Type B pancreatic cell (in vitro differentiated cells): ENCODE results near the gene NPAS3. TPM values are rescaled to one million over a fixed set of nuclear protein-coding genes. Genes with fewer than 3 reads are reported as not detected.

Experiments
- DNase-seq: peaks from one replicate; pipeline ENCODE4 v3.0.0; 2021; ENCODE audit warnings: mixed read lengths; ENCODE audit not compliant: unreplicated experiment; ENCODE audit errors: extremely low spot score
- H3K27ac Mint-ChIP-seq: 2 replicates; pipeline ENCODE4 v1.8.0; 2021; ENCODE audit warnings: mild to moderate bottlenecking, mixed read lengths
- H3K27me3 Mint-ChIP-seq: 2 replicates; pipeline ENCODE4 v1.8.0; 2021; ENCODE audit warnings: mixed read lengths
- H3K36me3 Mint-ChIP-seq: 2 replicates; pipeline ENCODE4 v1.8.0; 2021; ENCODE audit warnings: mixed read lengths
- H3K4me1 Mint-ChIP-seq: one replicate; pipeline ENCODE4 v1.8.0; 2021; ENCODE audit warnings: mixed read lengths; ENCODE audit not compliant: unreplicated experiment
- H3K4me3 Mint-ChIP-seq: 2 replicates; pipeline ENCODE4 v1.8.0; 2021; ENCODE audit warnings: mild to moderate bottlenecking, mixed read lengths
- H3K9me3 Mint-ChIP-seq: 2 replicates; pipeline ENCODE4 v1.8.0; 2021; ENCODE audit warnings: mixed read lengths
- CTCF ChIP-seq: fragments of 200-600 bp; sonication (generic); conservative IDR thresholded peaks from 2 replicates; pipeline ENCODE4 v1.5.0; 2021; ENCODE audit warnings: antibody characterized with exemption, mild to moderate bottlenecking
- total RNA-seq: library from RNA; stranded (reverse); gene quantifications from 2 replicates; pipeline ENCODE4 v1.2.1, GENCODE V29; 2021; ENCODE audit warnings: low replicate concordance

NPAS3 gene
- total RNA-seq, 1 donor from 2014 or later = 8.7 TPM

- Mint-ChIP-seq H3K9me3 (no peaks in the 10 kb centered on the region), H3K36me3 (no peaks in the 10 kb centered on the region), H3K27me3 (no peaks in the 10 kb centered on the region), H3K27ac (no peak overlapping the region), H3K4me1 (peaks cover 6% of the 10 kb centered on the region), H3K4me3 (no peak overlapping the region)
- no peak for TF ChIP-seq CTCF
- DNase-seq = no peak
Observed at GRCh38 chr14:33369041-33369440, 430.4 kb downstream of the NPAS3 start.

- Mint-ChIP-seq H3K27ac (no peak overlapping the region), H3K9me3 (no peaks in the 10 kb centered on the region), H3K4me1 (no peaks in the 10 kb centered on the region), H3K4me3 (no peak overlapping the region), H3K36me3 (no peaks in the 10 kb centered on the region), H3K27me3 (no peaks in the 10 kb centered on the region)
- DNase-seq = no peak
- TF ChIP-seq CTCF = no peak
Observed at GRCh38 chr14:33369972-33370371, 431.3 kb downstream of the NPAS3 start.

GRCh38 chr14:33370426-33370825 lies 431.7 kb downstream of the NPAS3 start:
- H3K4me3 Mint-ChIP-seq = no peak overlapping the region
- no peak for TF ChIP-seq CTCF
- H3K27ac Mint-ChIP-seq = no peak overlapping the region
- H3K9me3 Mint-ChIP-seq = no peaks in the 10 kb centered on the region
- no peaks in the 10 kb centered on the region for H3K36me3 Mint-ChIP-seq
- DNase-seq = no peak
- no peaks in the 10 kb centered on the region for H3K27me3 Mint-ChIP-seq
- H3K4me1 Mint-ChIP-seq = no peaks in the 10 kb centered on the region

- no peaks in the 10 kb centered on the region for H3K36me3 Mint-ChIP-seq
- H3K27ac Mint-ChIP-seq = no peak overlapping the region
- no peaks in the 10 kb centered on the region for H3K9me3 Mint-ChIP-seq
- H3K4me3 Mint-ChIP-seq = no peak overlapping the region
- no peak for TF ChIP-seq CTCF
- H3K4me1 Mint-ChIP-seq = peaks cover 7% of the 10 kb centered on the region
- H3K27me3 Mint-ChIP-seq = no peaks in the 10 kb centered on the region
- no peak for DNase-seq
Observed at GRCh38 chr14:33375196-33375595, 436.5 kb downstream of the NPAS3 start.

GRCh38 chr14:33375786-33376185 lies 437.1 kb downstream of the NPAS3 start:
- Mint-ChIP-seq H3K27ac (no peak overlapping the region), H3K4me1 (peaks cover 7% of the 10 kb centered on the region), H3K4me3 (no peak overlapping the region)

More at GRCh38 chr14:33375786-33376185, 437.1 kb downstream of the NPAS3 start:
- no peaks in the 10 kb centered on the region for H3K27me3 Mint-ChIP-seq
- no peak for TF ChIP-seq CTCF
- no peaks in the 10 kb centered on the region for H3K36me3 Mint-ChIP-seq
- H3K9me3 Mint-ChIP-seq = no peaks in the 10 kb centered on the region
- no peak for DNase-seq
